ENCODE measurements around the gene TAS2R20. TPM values are rescaled to one million over a fixed set of nuclear protein-coding genes. Genes with fewer than 3 reads are reported as not detected.

The TAS2R20 gene
- total RNA-seq, 2 experiments from 2014 or later = 0.75 to 1.0 TPM

- TF ChIP-seq CTCF (IDR thresholded peaks at IDR 0.05) = no peak
- Mint-ChIP-seq H3K4me1 (ENCODE audit: low read depth) (peaks cover 46% of the 10 kb centered on the region), H3K9me3 (peaks cover 10% of the 10 kb centered on the region), H3K4me3 (no peak overlapping the region), H3K36me3 (ENCODE audit: low read depth) (peaks cover 49% of the 10 kb centered on the region), H3K27ac (peak overlapping the region; percentile 37), H3K27me3 (no peaks in the 10 kb centered on the region)
- Histone ChIP-seq H3K36me3 (ENCODE audit: insufficient read depth, low read length) (no peaks in the 10 kb centered on the region), H3K4me3 (ENCODE audit: low read length) (no peak overlapping the region), H3K27ac (ENCODE audit: low read depth in 1 of 2, low read length in 2 of 2) (no peak overlapping the region), H3K4me1 (ENCODE audit: insufficient read depth, low read length) (peaks cover 10% of the 10 kb centered on the region), H3K9me3 (ENCODE audit: control insufficient read depth in 1 of 2, insufficient read depth in 1 of 2, low read length in 2 of 2) (no peaks in the 10 kb centered on the region), H3K27me3 (ENCODE audit: control insufficient read depth in 1 of 2, insufficient read depth in 2 of 2, low read length in 2 of 2) (no peaks in the 10 kb centered on the region)
- peak; percentile 13 for ATAC-seq (ENCODE audit: poor library complexity)
- DNase-seq = peak in 3 of 14 experiments; percentile 23 to 29 (median 27)
- CTCF ChIA-PET = no interaction called here
- POLR2A ChIA-PET = interaction anchor here (1.8 kb wide), 1 partner anchor 211 kb away, joined by 4 read pairs; the partner anchor contains the start of gene SMIM10L1
- intact Hi-C loops (cut with DNase I, micrococcal nuclease) = loop anchor here (1.0 to 10.0 kb wide), 6 partner anchors 22 to 527 kb away; partner anchors contain the start of gene SMIM10L1 (in 1 of the 2)
Measured at GRCh38 chr12:10959804-10960203, 38.3 kb downstream of the TAS2R20 start.

- Histone ChIP-seq H3K4me3 (ENCODE audit: low read length) (no peak overlapping the region), H3K9me3 (ENCODE audit: control insufficient read depth in 1 of 2, insufficient read depth in 1 of 2, low read length in 2 of 2) (peaks cover 0 to under 1% of the 10 kb centered on the region in 2 experiments), H3K27me3 (ENCODE audit: control insufficient read depth in 1 of 2, insufficient read depth in 2 of 2, low read length in 2 of 2) (no peaks in the 10 kb centered on the region), H3K27ac (ENCODE audit: low read depth in 1 of 2, low read length in 2 of 2) (no peak overlapping the region), H3K4me1 (ENCODE audit: insufficient read depth, low read length) (peaks cover 10% of the 10 kb centered on the region), H3K36me3 (ENCODE audit: insufficient read depth, low read length) (no peaks in the 10 kb centered on the region)
- CTCF ChIA-PET = no interaction called here
- Mint-ChIP-seq H3K36me3 (ENCODE audit: low read depth) (peaks cover 62% of the 10 kb centered on the region), H3K9me3 (peaks cover 10% of the 10 kb centered on the region), H3K4me1 (ENCODE audit: low read depth) (peaks cover 55% of the 10 kb centered on the region), H3K27ac (no peak overlapping the region), H3K27me3 (no peaks in the 10 kb centered on the region), H3K4me3 (no peak overlapping the region)
- POLR2A ChIA-PET = no interaction called here
- TF ChIP-seq CTCF (IDR thresholded peaks at IDR 0.05) = no peak
- no peak for DNase-seq
- intact Hi-C loops (cut with DNase I, micrococcal nuclease) = loop anchor here (5.0 kb wide), 2 partner anchors 215 to 530 kb away; partner anchors contain the start of gene SMIM10L1 (in 1 of the 2)
- ATAC-seq (ENCODE audit: poor library complexity) = no peak
Measured at GRCh38 chr12:10957741-10958140, 40.4 kb downstream of the TAS2R20 start.

GRCh38 chr12:10956085-10956484 lies 42.0 kb downstream of the TAS2R20 start:
- DNase-seq (no peak), ATAC-seq (ENCODE audit: poor library complexity) (no peak)
- H3K27ac ChIP-seq (ENCODE audit: low read depth in 1 of 2, low read length in 2 of 2) = no peak overlapping the region
- POLR2A ChIA-PET = no interaction called here
- no peaks in the 10 kb centered on the region for H3K27me3 Mint-ChIP-seq
- no peak for TF ChIP-seq CTCF (IDR thresholded peaks at IDR 0.05)
- H3K36me3 ChIP-seq (ENCODE audit: insufficient read depth, low read length) = no peaks in the 10 kb centered on the region
- peaks cover 68% of the 10 kb centered on the region for H3K36me3 Mint-ChIP-seq (ENCODE audit: low read depth)
- H3K27me3 ChIP-seq (ENCODE audit: control insufficient read depth in 1 of 2, insufficient read depth in 2 of 2, low read length in 2 of 2) = no peaks in the 10 kb centered on the region
- peaks cover 10% of the 10 kb centered on the region for H3K4me1 ChIP-seq (ENCODE audit: insufficient read depth, low read length)
- peaks cover 11% of the 10 kb centered on the region for H3K9me3 Mint-ChIP-seq
- intact Hi-C loops (cut with DNase I, micrococcal nuclease) = loop anchor here (5.0 kb wide), 2 partner anchors 216 to 531 kb away; partner anchors contain the start of gene SMIM10L1 (in 1 of the 2)
- H3K4me3 Mint-ChIP-seq = no peak overlapping the region
- H3K27ac Mint-ChIP-seq = no peak overlapping the region
- CTCF ChIA-PET = no interaction called here
- no peak overlapping the region for H3K4me3 ChIP-seq (ENCODE audit: low read length)
- H3K4me1 Mint-ChIP-seq (ENCODE audit: low read depth) = peaks cover 45% of the 10 kb centered on the region
- peaks cover 0 to 4% of the 10 kb centered on the region in 2 experiments for H3K9me3 ChIP-seq (ENCODE audit: control insufficient read depth in 1 of 2, insufficient read depth in 1 of 2, low read length in 2 of 2)
